Activated naive CD4-positive, alpha-beta T cell treated with anti-CD3 and anti-CD28 coated beads, Interleukin-2, amount 50 U/mL, for 24 hours (primary cell): ENCODE data around the gene RXRA.

ENCODE experiments used
- H3K27ac Mint-ChIP-seq: one replicate; pipeline ENCODE4 v1.8.0; 2021; ENCODE audit warnings: mild to moderate bottlenecking, mixed read lengths
- H3K27me3 Mint-ChIP-seq: one replicate; pipeline ENCODE4 v1.8.0; 2021; ENCODE audit warnings: mixed read lengths
- H3K36me3 Mint-ChIP-seq: one replicate; pipeline ENCODE4 v1.8.0; 2021; ENCODE audit warnings: mixed read lengths
- H3K4me1 Mint-ChIP-seq: one replicate; pipeline ENCODE4 v1.8.0; 2021; ENCODE audit warnings: mixed read lengths
- H3K4me3 Mint-ChIP-seq: one replicate; pipeline ENCODE4 v1.8.0; 2021; ENCODE audit warnings: mild to moderate bottlenecking, mixed read lengths
- H3K9me3 Mint-ChIP-seq: one replicate; pipeline ENCODE4 v1.8.0; 2021; ENCODE audit warnings: mixed read lengths

RXRA gene

DNA sequence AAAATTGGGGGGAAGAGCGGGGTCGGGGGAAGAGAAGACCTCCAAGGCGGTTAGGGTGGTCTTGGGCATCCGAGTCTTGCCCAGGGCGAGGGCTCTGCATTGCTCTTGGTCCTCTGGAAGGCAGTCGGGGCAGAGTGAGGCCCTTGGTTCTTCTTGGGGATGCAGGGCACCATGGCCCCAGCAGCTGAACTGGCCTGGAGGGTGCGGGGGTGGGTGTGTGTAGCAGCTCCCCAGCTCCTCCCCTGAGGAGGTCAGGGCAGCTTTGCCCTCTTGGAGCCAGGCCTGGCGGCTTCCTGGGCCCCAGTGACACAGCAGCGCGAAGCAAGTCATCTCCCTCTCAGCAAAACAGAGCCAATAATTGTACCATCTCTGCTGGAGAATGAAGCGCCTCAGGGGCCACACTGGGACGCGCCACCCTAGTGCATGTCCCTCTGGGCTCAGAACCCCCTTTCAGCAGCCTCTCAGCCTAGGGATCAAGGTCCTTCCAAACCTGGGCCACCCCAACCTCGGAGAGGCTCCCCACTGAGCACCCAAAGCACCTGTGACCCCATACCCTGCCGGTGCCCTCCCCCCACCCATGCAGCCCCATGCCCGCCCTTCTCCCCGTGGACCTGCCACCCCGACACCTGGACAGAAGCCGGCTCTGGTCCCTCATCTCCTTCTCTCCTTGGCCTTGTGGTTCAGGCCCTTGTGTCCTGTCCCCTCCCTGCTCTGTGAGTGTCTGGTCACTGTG is 10.4 kb upstream of the RXRA start:
- Mint-ChIP-seq H3K4me3 (no peak overlapping the region), H3K36me3 (no peaks in the 10 kb centered on the region), H3K27me3 (no peaks in the 10 kb centered on the region), H3K27ac (no peak overlapping the region), H3K4me1 (no peaks in the 10 kb centered on the region), H3K9me3 (no peaks in the 10 kb centered on the region)

DNA sequence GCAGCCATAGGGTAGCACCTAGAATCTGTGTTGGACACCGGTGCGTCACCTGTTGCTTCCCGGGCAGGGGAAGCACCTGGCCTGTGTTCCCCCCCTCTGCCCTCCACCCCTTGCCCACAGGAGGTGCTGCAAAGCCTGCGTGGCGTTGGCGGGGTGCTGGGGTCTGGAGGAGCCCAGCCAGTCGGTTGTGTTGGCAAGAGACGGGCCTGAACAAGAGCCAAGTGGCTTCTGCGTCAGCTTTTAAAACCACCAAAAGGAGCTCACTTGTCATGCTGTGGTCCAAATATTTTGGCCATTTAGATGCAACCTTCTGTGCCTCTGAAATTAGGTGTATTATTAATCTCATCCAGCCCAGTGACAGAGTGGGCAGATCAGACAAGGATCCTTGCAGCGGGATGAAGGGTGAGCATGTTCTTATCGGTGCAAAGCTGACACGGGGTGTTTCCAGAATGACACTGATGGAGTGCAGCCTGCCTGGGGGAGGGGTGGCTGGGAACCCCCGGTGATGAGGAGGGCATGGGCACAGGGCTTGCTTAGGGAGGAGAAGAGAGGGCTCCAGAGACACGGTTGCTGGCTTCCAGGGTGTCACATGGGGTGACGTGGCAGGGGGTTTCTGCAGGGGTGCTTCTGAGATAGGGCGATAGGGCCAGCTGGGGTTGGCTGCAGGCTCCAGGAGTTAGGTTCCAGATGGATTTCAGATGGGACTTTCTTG is 9.7 kb upstream of the RXRA start:
- Mint-ChIP-seq H3K9me3 (no peaks in the 10 kb centered on the region), H3K4me1 (no peaks in the 10 kb centered on the region), H3K27ac (no peak overlapping the region), H3K4me3 (no peak overlapping the region), H3K36me3 (no peaks in the 10 kb centered on the region), H3K27me3 (no peaks in the 10 kb centered on the region)

DNA sequence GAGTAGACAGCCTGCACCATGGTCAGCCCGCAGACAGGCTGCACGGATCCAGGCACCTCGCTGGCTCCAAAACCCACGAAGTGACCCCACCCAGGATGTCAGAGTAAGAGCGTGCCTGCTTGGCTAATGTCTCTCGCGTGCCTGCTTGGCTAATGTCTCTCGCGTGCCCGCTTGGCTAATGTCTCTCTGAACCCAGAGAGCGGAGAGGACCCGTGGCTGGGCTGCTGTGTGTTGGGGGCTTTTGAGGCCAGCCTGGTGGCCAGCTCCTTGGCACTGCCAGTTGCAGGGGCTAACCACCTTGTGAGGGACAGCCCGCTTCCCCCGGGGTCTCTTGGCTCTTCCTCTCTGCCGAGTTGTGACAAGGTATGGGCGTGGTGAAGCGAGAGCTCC is 8.9 kb upstream of the RXRA start:
- no peak overlapping the region for H3K4me3 Mint-ChIP-seq
- no peak overlapping the region for H3K27ac Mint-ChIP-seq
- H3K27me3 Mint-ChIP-seq = no peaks in the 10 kb centered on the region
- no peaks in the 10 kb centered on the region for H3K9me3 Mint-ChIP-seq
- no peaks in the 10 kb centered on the region for H3K36me3 Mint-ChIP-seq
- H3K4me1 Mint-ChIP-seq = no peaks in the 10 kb centered on the region

- Mint-ChIP-seq H3K27me3 (no peaks in the 10 kb centered on the region), H3K27ac (no peak overlapping the region), H3K4me1 (no peaks in the 10 kb centered on the region), H3K36me3 (no peaks in the 10 kb centered on the region), H3K4me3 (no peak overlapping the region), H3K9me3 (no peaks in the 10 kb centered on the region)
Measured at GRCh38 chr9:134317790-134318414, 8.4 kb upstream of the RXRA start.

GRCh38 chr9:134318481-134318891 is 7.8 kb upstream of the RXRA start:
- Mint-ChIP-seq H3K27ac (peak overlapping the region; percentile 55), H3K4me1 (no peaks in the 10 kb centered on the region), H3K9me3 (no peaks in the 10 kb centered on the region), H3K27me3 (no peaks in the 10 kb centered on the region), H3K36me3 (no peaks in the 10 kb centered on the region), H3K4me3 (no peak overlapping the region)

DNA sequence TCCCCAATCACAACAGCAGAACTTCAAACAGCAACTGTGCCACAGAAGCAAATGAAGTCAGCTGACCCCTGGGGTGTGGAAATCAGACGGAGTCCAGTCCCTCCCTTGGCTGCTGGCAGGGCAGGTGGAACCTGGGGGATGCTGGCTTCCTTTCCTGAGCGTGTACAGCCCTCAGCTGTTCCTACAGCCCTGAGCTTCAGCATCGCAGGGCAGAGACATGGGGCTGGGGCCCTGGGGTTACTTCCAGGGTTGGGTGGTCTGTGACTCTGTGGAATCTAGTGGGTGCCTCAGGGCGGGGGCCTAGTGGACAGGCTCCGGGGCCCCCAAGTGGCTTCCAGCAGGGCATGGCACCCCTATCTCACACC is 7.3 kb upstream of the RXRA start:
- no peak overlapping the region for H3K4me3 Mint-ChIP-seq
- H3K4me1 Mint-ChIP-seq = no peaks in the 10 kb centered on the region
- no peak overlapping the region for H3K27ac Mint-ChIP-seq
- no peaks in the 10 kb centered on the region for H3K27me3 Mint-ChIP-seq
- no peaks in the 10 kb centered on the region for H3K9me3 Mint-ChIP-seq
- no peaks in the 10 kb centered on the region for H3K36me3 Mint-ChIP-seq

- H3K27me3 Mint-ChIP-seq = no peaks in the 10 kb centered on the region
- no peak overlapping the region for H3K27ac Mint-ChIP-seq
- no peaks in the 10 kb centered on the region for H3K4me1 Mint-ChIP-seq
Measured at GRCh38 chr9:134319306-134320125, 6.7 kb upstream of the RXRA start.

GRCh38 chr9:134320126-134320867 is 6.0 kb upstream of the RXRA start:
- Mint-ChIP-seq H3K4me3 (no peak overlapping the region), H3K9me3 (no peaks in the 10 kb centered on the region), H3K27ac (no peak overlapping the region), H3K4me1 (no peaks in the 10 kb centered on the region), H3K27me3 (no peaks in the 10 kb centered on the region), H3K36me3 (no peaks in the 10 kb centered on the region)

More at GRCh38 chr9:134319306-134320125, 6.7 kb upstream of the RXRA start:
- H3K36me3 Mint-ChIP-seq = no peaks in the 10 kb centered on the region
- H3K9me3 Mint-ChIP-seq = no peaks in the 10 kb centered on the region
- no peak overlapping the region for H3K4me3 Mint-ChIP-seq

DNA sequence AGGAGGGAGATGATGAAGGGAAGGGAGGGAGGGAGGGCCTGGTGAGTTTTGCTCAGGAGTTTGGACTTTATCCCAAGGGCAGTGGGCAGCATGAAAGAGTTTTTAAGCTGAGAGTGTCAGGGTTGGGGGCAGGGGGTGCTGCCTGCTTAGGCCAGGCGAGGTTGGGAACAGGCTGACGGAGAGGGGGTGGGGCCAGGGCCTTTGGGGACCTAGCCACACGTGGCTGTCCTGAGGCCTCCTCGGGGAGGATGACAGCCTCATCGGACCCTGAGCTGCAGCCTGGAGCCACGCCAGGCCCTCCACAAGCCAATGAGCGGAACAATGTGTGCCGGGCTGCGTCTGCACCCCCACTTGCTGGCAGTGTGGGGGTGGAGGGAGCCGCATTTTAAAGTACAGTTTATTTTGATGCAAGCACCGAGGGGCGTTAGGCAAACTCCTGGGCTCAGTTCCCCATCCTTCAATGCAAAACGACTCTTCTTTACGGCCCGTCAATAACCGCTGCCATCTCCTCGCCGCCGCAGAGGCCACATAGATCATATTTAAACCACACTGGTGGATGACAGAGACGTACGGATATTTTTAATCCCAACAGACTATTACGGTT is 5.3 kb upstream of the RXRA start:
- Mint-ChIP-seq H3K36me3 (no peaks in the 10 kb centered on the region), H3K27ac (no peak overlapping the region), H3K27me3 (no peaks in the 10 kb centered on the region), H3K9me3 (no peaks in the 10 kb centered on the region), H3K4me1 (no peaks in the 10 kb centered on the region), H3K4me3 (no peak overlapping the region)

DNA sequence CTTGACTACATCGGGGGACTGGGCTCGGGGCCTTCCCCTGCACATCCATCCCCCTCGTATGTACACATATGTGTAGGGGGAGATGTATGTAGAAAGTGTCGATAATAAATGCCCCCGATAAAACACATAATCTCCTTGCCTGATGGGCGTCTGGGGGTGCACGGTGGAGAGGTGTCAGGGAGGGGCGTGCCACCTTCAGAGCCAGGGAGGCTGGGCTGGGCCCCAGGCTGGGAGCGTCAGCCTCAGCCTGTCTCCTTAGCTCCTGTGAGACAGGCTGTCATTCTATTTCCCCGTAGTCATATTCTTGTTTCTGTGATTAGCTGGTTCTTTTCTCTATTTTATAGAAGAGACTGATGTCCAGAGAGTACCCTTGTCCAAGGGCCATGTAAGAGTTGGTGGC is 4.7 kb upstream of the RXRA start:
- Mint-ChIP-seq H3K36me3 (no peaks in the 10 kb centered on the region), H3K4me1 (no peaks in the 10 kb centered on the region), H3K27me3 (no peaks in the 10 kb centered on the region), H3K9me3 (no peaks in the 10 kb centered on the region), H3K27ac (no peak overlapping the region), H3K4me3 (no peak overlapping the region)

DNA sequence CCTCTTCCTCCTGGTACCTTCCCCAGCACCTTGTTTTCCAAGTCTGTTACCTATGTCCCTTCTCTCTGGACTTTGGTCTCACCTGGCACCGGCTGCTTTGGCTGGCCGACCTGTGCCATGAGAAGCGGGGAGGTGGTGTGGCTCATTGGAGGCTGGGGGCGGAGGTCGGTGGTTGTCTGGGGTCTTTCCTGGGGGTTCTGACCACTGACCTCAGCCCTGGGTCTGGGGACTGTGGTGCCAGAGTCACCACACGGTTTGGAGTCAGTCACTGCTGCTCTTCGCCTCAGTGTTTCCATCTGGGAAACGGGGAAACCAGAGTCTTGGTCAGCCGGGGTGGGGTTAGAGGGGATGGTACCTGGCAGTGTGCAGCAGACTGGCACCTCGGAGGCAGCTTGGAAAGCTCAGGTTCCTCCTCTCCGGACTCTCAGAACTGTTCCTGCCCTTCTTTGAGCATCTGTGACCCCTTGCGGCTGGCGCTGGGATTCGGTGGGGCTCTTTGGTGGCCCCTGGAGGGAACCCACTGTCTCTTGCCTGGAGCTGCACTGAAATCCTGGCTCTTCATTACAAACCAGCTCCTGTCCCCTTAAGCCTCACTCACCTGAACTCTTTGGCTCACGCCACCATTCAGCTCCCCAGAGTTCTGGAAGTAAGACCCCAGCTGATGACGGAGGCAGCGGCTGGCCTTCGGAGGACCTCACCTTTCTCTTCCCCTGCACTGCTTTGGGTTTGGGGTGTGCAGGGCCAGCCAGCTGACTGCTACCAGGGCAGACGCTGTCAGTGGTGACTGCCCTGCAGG is 4.1 kb upstream of the RXRA start:
- Mint-ChIP-seq H3K4me3 (no peak overlapping the region), H3K4me1 (peaks cover 1% of the 10 kb centered on the region), H3K36me3 (no peaks in the 10 kb centered on the region), H3K27ac (no peak overlapping the region), H3K9me3 (no peaks in the 10 kb centered on the region), H3K27me3 (no peaks in the 10 kb centered on the region)

DNA sequence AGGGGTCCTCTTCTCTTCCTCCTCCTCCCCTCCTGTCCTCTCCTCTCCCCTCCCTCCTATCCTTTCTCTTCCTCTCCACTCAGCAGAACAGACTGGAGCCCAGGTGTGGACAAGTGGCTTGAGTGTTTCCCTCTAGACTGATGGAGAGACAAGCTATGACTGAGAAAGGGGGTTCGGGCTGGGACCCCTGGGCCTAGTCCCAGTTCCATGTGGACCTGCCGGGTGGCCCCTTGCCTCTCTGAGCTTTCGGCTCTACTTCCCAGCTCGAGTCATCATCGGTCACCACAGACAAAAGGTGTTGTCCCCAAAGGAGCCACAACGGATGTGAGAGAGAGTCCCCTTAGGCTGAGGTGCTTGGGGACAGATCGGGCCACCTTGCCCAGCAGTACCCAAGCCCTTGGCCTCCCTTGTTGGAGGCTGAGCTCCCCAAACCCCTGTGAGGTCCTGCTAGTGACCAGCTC is 3.4 kb upstream of the RXRA start:
- no peak overlapping the region for H3K4me3 Mint-ChIP-seq
- H3K27ac Mint-ChIP-seq = no peak overlapping the region
- peaks cover 7% of the 10 kb centered on the region for H3K4me1 Mint-ChIP-seq
- H3K27me3 Mint-ChIP-seq = no peaks in the 10 kb centered on the region
- H3K36me3 Mint-ChIP-seq = no peaks in the 10 kb centered on the region
- H3K9me3 Mint-ChIP-seq = no peaks in the 10 kb centered on the region

GRCh38 chr9:134323741-134324358 is 2.4 kb upstream of the RXRA start:
- H3K9me3 Mint-ChIP-seq = no peaks in the 10 kb centered on the region
- no peak overlapping the region for H3K27ac Mint-ChIP-seq
- no peaks in the 10 kb centered on the region for H3K36me3 Mint-ChIP-seq
- H3K4me3 Mint-ChIP-seq = no peak overlapping the region
- peaks cover 7% of the 10 kb centered on the region for H3K4me1 Mint-ChIP-seq
- H3K27me3 Mint-ChIP-seq = no peaks in the 10 kb centered on the region
